Suppressor macrophage treated with lipopolysaccharide for 4 hours (primary cell): ENCODE measurements around the gene SMIM21.

Experiments used
- DNase-seq: peaks from one replicate; pipeline ENCODE4 v3.0.0-alpha.2; 2020

The SMIM21 gene

GRCh38 chr18:75427603-75428002, at the start of gene SMIM21:
Gene SMIM21 (minus strand): TSS chr18:75427703. CDS start chr18:75427563, 140 bp downstream.
- no peak for DNase-seq

- DNase-seq = no peak
Measured at GRCh38 chr18:75475228-75475627, 47.7 kb upstream of the SMIM21 start.

GRCh38 chr18:75474332-75474731, 46.8 kb upstream of the SMIM21 start:
- no peak for DNase-seq

GRCh38 chr18:75473316-75473715, 45.8 kb upstream of the SMIM21 start:
- DNase-seq = no peak

- DNase-seq = no peak
Measured at GRCh38 chr18:75472906-75473305, 45.4 kb upstream of the SMIM21 start.

- DNase-seq = no peak
Measured at GRCh38 chr18:75472396-75472795, 44.9 kb upstream of the SMIM21 start.

- no peak for DNase-seq
Measured at GRCh38 chr18:75471850-75472249, 44.3 kb upstream of the SMIM21 start.

- no peak for DNase-seq
Measured at GRCh38 chr18:75467851-75468250, 40.3 kb upstream of the SMIM21 start.

- DNase-seq = no peak
Measured at GRCh38 chr18:75467281-75467795, 39.8 kb upstream of the SMIM21 start.

- no peak for DNase-seq
Measured at GRCh38 chr18:75464356-75464755, 36.9 kb upstream of the SMIM21 start.

- DNase-seq = no peak
Measured at GRCh38 chr18:75462178-75462832, 34.8 kb upstream of the SMIM21 start.

GRCh38 chr18:75456199-75456631, 28.7 kb upstream of the SMIM21 start:
- DNase-seq = peak; percentile 7

- DNase-seq = peak; percentile 21
Measured at GRCh38 chr18:75455249-75456198, 28.0 kb upstream of the SMIM21 start.

- no peak for DNase-seq
Measured at GRCh38 chr18:75454022-75454795, 26.7 kb upstream of the SMIM21 start.

- DNase-seq = no peak
Measured at GRCh38 chr18:75450906-75451305, 23.4 kb upstream of the SMIM21 start.

GRCh38 chr18:75441896-75442295, 14.4 kb upstream of the SMIM21 start:
- no peak for DNase-seq

- DNase-seq = no peak
Measured at GRCh38 chr18:75439348-75439747, 11.8 kb upstream of the SMIM21 start.

- DNase-seq = no peak
Measured at GRCh38 chr18:75438891-75439290, 11.4 kb upstream of the SMIM21 start.

- DNase-seq = no peak
Measured at GRCh38 chr18:75437979-75438378, 10.5 kb upstream of the SMIM21 start.

GRCh38 chr18:75433098-75433497, 5.6 kb upstream of the SMIM21 start:
- DNase-seq = no peak

- DNase-seq = no peak
Measured at GRCh38 chr18:75429975-75430374, 2.5 kb upstream of the SMIM21 start.

- DNase-seq = no peak
Measured at GRCh38 chr18:75428490-75428889, 987 bp upstream of the SMIM21 start.

GRCh38 chr18:75422341-75422910, 5.1 kb downstream of the SMIM21 start:
- no peak for DNase-seq
